Stimulated activated CD8-positive, alpha-beta memory T cell treated with anti-CD3 and anti-CD28 coated beads, Interleukin-12 subunit alpha, Interleukin-12 subunit beta, amount 100 ng/mL, for 24 hours (primary cell): ENCODE data around the gene SMAGP.
"Not testable (repeated sequence)": the region's sequence is repeated elsewhere in the genome, so short reads cannot be mapped to it uniquely, and the experiment has no call there.

ENCODE experiments used
- DNase-seq: peaks from one replicate; pipeline ENCODE4 v3.0.0-alpha.2; 2020; ENCODE audit errors: extremely low read depth

Gene SMAGP

DNA sequence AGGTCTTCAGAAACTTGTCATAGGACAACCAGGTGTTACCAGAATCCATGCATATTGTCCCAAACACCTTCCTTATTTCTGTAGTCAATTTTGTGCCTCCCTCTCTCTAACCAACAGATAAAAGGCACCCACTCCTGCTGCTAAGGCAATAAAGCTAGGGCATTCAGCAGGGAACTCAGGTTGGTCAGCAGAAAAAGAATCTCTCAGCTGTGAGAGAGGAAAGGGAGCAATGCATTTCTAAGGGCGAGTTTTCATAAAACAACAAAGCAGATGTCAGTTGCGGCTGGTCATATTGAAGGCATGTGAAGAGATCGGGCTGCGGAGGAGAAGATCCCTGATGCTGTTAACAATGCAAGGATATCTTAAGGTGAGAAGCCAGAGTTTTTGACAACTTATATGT is 45.0 kb downstream of the SMAGP start:
- no peak for DNase-seq

- no peak for DNase-seq
Observed at GRCh38 chr12:51224625-51225024, 45.6 kb downstream of the SMAGP start.

- no peak for DNase-seq
Observed at GRCh38 chr12:51222461-51222860, 47.8 kb downstream of the SMAGP start.

DNA sequence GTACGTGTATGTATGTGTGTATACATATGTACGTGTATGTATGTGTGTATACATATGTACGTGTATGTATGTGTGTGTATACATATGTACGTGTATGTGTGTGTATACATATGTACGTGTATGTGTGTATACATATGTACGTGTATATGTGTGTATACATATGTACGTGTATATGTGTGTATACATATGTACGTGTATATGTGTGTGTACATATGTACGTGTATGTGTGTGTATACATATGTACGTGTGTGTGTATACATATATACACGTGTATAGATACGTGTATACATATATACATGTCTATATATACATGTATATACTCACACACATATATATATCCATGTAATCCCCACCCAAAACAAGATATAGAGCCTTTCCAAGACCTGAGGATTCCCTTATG is 50.4 kb downstream of the SMAGP start:
- not testable (repeated sequence) for DNase-seq

DNA sequence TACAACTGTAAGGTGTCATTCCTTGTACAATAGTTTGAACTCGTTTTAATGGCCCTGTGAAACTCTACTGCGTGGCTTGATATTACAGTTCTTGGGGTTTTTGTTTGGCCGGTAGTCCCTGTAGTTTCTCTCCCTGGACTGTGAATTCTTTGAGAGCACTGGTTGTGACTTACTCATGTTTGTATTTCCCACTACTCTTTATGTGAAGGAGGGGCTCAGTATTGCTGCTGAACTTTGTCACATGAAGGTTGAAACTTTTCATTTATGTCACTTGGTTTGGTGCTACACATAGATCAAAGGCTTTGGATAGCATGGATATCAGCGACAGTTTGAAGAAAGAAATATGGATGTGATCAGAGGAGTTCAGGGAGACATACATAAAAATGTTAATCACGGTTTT is 50.9 kb downstream of the SMAGP start:
- no peak for DNase-seq

DNA sequence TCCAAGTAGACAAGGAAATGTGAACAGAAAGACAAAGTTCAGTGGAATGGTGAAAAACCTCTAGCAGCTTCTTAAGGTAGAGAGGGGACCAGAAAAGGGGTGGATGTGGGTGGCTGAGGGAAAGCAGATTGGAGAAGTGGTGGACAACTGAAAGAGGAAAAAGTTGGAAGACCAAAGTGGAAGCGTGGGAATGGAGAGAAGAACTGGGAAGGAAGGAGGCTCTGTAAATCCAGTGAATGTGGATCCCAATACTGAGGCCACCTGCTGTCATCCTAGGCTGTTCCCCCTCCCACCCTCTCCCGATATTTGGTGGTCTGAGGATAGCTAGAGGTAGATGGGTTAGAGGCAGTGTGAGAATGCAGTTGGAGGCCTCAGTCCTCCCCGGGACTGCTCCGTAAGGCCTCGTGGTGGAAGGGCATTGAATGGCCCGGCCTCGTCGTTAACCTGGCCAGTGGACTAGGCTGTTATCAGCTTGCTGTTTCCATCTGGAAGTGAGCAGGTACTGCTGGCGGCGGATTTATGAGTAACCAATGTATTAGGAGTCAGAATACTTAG is 51.5 kb downstream of the SMAGP start:
- no peak for DNase-seq

DNA sequence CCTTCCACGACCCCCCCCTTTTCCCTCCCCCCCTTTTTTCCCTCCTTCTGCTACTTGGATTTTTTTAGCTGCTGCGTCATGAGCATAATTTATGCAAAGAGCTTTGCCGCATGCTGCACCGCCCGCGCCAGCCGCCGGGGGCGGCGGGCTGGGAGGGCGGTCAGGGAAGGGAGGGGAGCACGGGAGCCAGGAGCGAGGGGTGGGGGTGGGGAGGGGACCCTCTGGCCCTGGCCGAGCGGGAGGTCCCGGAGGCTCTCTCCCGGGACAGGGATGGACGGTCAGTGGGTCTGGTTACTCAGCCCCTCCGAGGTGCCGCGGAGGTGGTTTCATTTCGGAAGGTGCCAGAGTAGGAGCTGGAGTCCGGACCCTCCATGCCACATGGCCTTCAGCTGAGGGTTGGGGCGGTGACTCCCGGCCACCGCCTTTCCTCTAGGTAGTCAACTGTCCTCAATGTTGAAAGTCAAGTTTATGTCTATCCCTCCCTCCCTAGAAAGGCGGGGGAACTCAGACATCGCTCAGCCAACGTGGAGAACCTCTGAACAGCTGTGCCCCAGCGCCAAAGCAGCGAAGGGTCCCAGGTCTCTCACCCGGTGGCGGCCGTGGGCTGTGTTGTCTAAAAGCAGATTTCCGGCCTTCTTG is 52.1 kb downstream of the SMAGP start, which contains the start of gene POU6F1:
Gene POU6F1, minus strand, starts transcription at position 95 of the 639 bp plus-strand sequence. CDS start 11,226 bp downstream, outside the sequence.
- DNase-seq = peak; percentile 34

DNA sequence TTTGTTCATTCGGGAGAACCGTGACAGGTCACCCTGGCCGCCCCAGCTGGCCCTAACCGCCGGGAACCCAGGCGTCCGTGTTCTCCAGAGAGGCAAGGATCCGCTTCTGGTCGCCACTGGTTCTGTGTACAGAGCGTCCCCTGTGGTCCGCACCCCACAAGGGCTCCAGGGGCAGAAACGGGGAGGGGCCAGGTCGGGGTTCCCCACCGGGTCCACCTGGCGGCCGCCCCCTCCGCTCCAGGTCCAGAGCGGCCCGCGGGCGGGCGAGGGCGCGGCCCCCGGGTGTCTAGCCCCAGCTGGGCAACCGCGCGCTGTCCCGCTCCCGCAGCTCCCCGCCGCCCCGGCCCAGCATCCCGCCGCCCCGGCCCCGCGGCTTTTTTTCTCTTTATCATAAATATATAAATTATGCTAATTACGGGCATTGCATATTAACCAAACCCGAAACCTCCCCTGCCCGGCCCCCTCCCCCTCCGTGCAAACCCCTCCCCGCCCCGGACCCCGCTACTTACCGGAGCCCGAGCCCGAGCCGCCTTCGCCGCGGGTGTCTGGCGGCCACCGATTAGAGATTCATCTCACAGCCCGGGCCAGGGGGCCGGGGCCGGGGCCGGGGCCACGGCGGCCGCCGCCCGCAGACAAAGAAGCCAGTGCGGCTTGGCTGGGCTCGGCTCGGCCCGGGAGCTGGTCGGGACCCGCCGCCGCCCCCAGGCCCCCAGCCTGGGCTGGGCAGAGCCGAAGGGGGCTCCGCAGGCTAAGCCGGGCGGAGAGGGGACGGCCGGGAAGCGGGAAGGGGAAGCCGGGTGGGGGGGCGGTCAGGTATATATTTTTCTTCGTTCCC is 52.9 kb downstream of the SMAGP start:
- DNase-seq = no peak

GRCh38 chr12:51216642-51217041 is 53.6 kb downstream of the SMAGP start:
- no peak for DNase-seq

- no peak for DNase-seq
Observed at GRCh38 chr12:51214895-51215294, 55.3 kb downstream of the SMAGP start.

GRCh38 chr12:51210690-51211395 is 59.4 kb downstream of the SMAGP start:
- DNase-seq = no peak

GRCh38 chr12:51209259-51209658 is 61.0 kb downstream of the SMAGP start:
- DNase-seq = no peak

DNA sequence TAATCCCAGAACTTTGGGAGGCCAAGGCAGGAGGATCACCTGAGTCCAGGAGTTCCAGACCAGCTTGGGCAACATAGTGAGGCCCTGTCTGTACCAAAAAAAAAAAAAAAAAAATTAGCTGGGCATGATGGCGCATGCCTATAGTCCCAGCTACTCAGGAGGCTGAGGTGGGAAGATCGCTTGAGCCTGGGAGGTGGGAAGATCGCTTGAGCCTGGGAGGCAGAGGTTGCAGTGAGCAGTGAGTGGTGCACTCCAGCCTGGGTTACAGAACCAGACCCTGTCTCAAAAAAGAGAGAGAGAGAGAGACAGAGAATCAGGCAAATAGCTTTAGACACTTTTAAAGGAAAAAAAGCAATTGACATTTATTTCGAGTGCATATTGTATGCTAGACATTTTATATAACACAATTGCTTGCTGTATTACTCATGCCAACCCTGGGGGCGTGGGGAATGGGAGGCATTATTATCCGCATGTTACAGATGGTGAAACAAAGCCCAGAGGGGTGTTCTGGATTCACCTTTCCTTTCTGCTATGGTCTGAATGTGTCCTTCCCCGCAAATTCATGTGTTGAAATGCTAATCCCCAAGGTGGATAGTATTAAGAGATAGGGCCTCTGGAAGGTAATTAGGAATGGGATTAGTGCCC is 62.1 kb downstream of the SMAGP start:
- DNase-seq = no peak

DNA sequence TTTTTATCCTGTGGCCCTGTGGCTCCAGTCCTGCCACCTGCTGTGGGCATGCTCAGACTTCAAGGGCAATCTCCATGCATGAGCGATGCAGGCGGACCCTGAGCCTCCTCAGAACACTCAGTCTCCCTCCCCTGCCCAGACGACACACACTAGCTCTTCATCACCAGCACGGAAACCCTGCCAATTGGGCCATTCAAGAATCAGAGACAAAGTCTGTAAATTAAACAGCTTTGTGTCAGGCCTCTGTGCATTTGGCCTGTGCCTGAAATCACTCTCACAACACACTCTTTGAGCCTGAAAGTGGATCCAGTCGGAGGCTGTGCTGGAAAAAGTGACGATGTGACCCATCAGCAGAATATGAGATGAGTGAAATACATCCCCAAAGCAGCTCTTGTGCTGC is 64.9 kb downstream of the SMAGP start:
- DNase-seq = no peak

- DNase-seq = no peak
Observed at GRCh38 chr12:51202718-51203117, 67.5 kb downstream of the SMAGP start.

DNA sequence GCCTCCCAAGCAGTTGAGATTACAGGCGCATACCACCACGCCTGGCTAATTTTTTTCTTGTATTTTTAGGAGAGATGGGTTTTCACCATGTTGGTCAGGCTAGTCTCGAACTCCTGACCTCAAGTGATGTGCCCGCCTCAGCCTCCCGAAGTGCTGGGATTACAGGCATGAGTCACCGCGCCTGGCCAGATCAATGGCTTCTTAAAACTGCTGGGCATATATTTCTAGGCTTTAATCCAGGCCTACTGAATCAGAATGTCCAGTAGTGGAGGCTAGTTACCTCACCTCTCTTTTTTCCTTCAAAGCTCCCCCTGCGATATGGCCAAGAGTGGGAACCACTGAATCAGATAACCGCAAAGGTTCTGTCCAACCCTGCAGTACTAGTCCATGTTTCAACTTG is 69.4 kb downstream of the SMAGP start:
- DNase-seq = no peak

- no peak for DNase-seq
Observed at GRCh38 chr12:51200156-51200555, 70.1 kb downstream of the SMAGP start.

DNA sequence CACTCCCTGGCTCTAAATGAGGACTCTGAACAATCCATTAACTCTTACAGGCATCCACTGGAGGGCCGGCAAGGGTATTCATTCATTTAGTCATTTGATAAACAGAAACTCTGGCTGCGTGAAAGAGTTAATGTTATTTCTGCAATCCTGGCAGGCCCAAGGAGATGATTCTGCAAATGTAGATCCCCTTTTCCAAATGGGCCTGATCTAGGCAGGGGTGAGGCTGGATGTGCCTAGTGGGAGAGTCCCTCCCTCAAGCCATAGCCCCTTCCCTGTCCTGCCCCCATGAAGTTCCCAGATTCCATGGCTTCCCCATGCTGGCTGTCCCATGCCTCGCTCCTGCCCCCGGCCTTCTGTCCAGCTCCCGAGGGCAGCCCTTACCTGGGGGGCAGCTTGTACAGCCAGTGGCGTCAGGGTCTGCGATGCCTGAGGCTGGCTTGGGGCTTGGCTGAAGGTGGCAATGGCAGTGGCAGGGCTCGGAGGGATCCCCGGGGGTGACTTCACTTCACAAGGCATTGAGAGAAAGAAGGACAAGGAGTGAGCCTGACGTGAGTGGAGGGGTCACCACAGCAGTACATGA is 70.8 kb downstream of the SMAGP start:
- DNase-seq = no peak

DNA sequence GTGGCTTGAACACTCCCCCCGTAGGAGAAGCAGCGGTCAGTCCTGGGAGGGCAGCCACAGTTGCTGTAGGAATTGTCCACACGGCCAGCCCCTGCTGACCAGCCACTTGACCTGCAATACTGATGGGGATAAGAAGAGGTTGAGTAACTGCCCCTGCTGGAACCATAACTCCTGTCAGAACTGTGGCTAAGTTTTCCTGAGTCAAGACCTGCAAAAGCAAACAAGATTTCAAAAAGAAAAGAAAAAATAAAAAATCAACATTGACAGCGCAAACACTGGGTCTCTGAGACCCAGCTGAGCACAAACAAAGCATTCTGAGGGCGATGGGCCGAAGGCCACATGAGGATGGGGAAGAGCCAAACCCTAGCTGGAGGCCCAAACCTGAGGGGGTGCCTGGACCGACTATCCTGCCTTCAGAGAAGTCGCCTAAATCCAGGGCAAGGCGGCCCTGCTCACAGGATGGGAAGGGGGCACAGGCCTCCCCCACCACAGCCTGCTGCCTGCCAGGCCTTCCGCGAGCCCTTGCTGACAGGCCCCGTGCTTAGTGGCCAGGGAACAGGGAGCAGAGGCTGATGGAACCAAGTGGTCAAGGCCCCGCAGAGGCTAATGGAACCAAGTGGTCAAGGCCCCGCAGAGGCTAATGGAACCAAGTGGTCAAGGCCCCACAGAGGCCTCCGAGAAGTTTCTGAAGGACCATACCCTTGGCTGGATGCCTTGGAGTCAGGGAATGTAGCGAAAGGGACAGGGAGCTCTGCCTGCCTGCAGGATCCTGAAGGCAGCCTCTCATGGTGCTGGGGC is 71.4 kb downstream of the SMAGP start:
- DNase-seq = no peak

DNA sequence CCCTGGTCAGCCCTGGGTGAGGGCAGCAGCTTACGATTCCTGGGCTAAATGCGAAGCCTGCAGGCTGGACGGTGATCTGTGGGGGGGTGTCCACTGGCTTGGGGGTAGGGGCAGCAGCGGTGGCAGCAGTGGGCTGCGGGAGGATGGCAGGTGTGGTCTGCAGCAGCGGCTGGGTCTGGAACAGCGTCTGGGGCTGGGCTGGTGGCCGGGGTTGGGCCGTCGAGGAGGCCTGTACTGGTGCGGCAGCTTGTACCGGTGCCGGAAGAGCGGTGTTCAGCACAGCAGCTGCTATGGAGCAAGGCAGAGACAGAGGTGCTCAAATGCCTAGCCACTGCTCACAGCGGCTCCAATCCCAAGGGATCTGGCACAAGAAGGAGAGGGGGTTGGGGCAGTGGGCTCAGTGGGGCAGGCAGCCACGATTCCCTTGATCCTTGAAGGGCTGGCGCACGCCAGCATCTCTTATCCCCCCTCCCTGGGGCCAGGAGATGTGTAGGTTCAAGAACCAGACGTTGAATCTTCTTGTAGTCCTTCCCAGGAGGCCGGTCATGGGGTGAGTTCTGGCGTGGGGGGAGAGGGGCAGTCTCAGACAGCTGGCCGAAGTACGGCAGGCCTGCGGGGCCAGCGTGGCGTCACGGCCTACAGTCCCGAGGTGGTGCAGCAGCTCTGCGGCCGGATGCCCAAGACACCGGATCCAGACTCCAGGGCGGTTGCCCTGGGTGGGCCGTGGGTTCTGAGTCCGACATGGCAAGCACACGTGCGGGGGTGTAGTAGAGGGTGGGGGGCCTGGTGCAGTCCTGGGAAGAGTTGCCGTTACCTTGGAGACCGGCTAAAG is 72.3 kb downstream of the SMAGP start:
- DNase-seq = no peak
